ENCODE results near the gene TAF3.

TAF3 gene

DNA sequence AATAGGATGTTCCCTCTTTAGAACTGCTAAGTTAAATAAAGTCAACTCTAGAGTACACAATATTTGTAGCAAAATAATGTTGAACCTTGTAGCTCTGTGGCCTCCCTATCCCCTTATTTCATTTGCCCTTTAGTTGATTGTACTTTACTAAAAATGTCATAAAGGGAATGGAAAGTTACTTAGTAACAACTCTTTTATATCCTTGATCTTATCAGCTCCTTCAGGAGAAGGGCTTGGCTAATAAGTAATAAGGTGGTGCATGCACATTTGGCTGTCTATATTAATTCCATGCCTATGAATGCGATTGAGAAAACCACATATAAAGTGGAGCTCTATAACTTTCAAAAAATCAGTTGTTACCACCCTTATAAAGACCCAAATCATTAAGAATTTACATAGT is 194.7 kb downstream of the TAF3 start:
- Histone ChIP-seq H3K27ac (replicated peaks; ENCODE audit: low read length) (no peak overlapping the region), H2BK5ac (ENCODE audit: low read length) (no peak overlapping the region), H3K9me3 (replicated peaks in 1 of 2; ENCODE audit: control insufficient read depth in 2 of 2, insufficient read depth in 1 of 2, low read depth in 1 of 2, low read length in 2 of 2) (no peaks in the 10 kb centered on the region), H2AK5ac (ENCODE audit: low read depth, low read length) (no peak overlapping the region), H3K18ac (ENCODE audit: low read length) (no peak overlapping the region), H3K23ac (ENCODE audit: low read depth, low read length, poor library complexity) (no peak overlapping the region), H2AFZ (ENCODE audit: low read length) (no peak overlapping the region), H3K27me3 (ENCODE audit: control insufficient read depth in 3 of 3, insufficient read depth in 3 of 3, low read depth in 1 of 3, low read length in 3 of 3) (no peaks in the 10 kb centered on the region), H3K79me1 (ENCODE audit: low read depth, low read length) (no peaks in the 10 kb centered on the region), H2BK120ac (ENCODE audit: low read depth, low read length) (no peak overlapping the region), H3K9ac (ENCODE audit: low read depth, low read length, poor library complexity) (no peak overlapping the region), H2BK12ac (ENCODE audit: low read length) (no peak overlapping the region), H3K4me3 (ENCODE audit: low read length in 2 of 2) (no peak overlapping the region), H4K91ac (ENCODE audit: low read depth, low read length, poor library complexity) (no peak overlapping the region), H3K4me1 (ENCODE audit: control insufficient read depth in 2 of 2, insufficient read depth in 1 of 2, low read depth in 1 of 2, low read length in 2 of 2) (peaks cover 0 to 2% of the 10 kb centered on the region in 2 donors), H2BK15ac (ENCODE audit: low read length) (no peak overlapping the region), H4K8ac (ENCODE audit: low read depth, low read length) (no peak overlapping the region), H3K4me2 (ENCODE audit: insufficient read depth, low read length, poor library complexity, severe bottlenecking) (no peak overlapping the region), H3K4ac (ENCODE audit: low read length) (no peak overlapping the region), H3K14ac (ENCODE audit: low read length) (no peak overlapping the region), H3K36me3 (replicated peaks in 1 of 2; ENCODE audit: control insufficient read depth in 2 of 2, insufficient read depth in 2 of 2, low read length in 2 of 2) (peaks cover 3 to 54% of the 10 kb centered on the region in 2 donors)
- no peak for DNase-seq (ENCODE audit: low spot score)
- no CpG with 5 or more reads among the region's 1 CpG for WGBS, 2 donors (ENCODE audit: extremely low coverage in 2 of 2, insufficient read length in 2 of 2, insufficient replicate concordance in 1 of 2)

DNA sequence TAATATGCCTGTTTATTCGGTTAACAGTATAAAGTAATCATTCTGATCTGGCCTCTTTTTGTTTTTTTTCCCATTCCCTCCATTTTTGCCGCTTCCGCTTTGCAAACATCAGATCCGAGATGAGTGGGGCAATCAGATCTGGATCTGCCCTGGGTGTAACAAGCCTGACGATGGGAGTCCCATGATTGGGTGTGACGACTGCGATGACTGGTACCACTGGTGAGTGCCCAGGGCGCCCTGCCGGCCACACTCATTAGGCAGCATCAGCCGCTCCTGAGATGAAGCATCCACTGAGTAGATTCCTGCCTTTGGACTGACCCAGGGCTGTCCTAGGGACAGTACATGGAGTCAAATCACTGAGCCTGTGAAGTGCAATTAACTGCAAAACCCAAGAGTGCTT is 195.3 kb downstream of the TAF3 start:
- no peak overlapping the region for H4K8ac ChIP-seq (ENCODE audit: low read depth, low read length)
- no peak overlapping the region for H2AFZ ChIP-seq (ENCODE audit: low read length)
- no peak overlapping the region for H2BK120ac ChIP-seq (ENCODE audit: low read depth, low read length)
- no peak overlapping the region for H3K9ac ChIP-seq (ENCODE audit: low read depth, low read length, poor library complexity)
- H3K4ac ChIP-seq (ENCODE audit: low read length), result no peak overlapping the region
- no peak overlapping the region for H3K18ac ChIP-seq (ENCODE audit: low read length)
- no peak overlapping the region for H4K91ac ChIP-seq (ENCODE audit: low read depth, low read length, poor library complexity)
- no peaks in the 10 kb centered on the region for H3K9me3 ChIP-seq (replicated peaks in 1 of 2; ENCODE audit: control insufficient read depth in 2 of 2, insufficient read depth in 1 of 2, low read depth in 1 of 2, low read length in 2 of 2)
- DNase-seq (ENCODE audit: low spot score), result no peak
- WGBS, 2 donors (ENCODE audit: extremely low coverage in 2 of 2, insufficient read length in 2 of 2, insufficient replicate concordance in 1 of 2), result no CpG with 5 or more reads among the region's 10 CpGs
- H3K23ac ChIP-seq (ENCODE audit: low read depth, low read length, poor library complexity), result no peak overlapping the region
- H3K27ac ChIP-seq (replicated peaks; ENCODE audit: low read length), result no peak overlapping the region
- H2BK15ac ChIP-seq (ENCODE audit: low read length), result no peak overlapping the region
- H2BK5ac ChIP-seq (ENCODE audit: low read length), result no peak overlapping the region
- no peak overlapping the region for H3K4me3 ChIP-seq (ENCODE audit: low read length in 2 of 2)
- no peak overlapping the region for H2AK5ac ChIP-seq (ENCODE audit: low read depth, low read length)
- H3K79me1 ChIP-seq (ENCODE audit: low read depth, low read length), result no peaks in the 10 kb centered on the region
- H3K27me3 ChIP-seq (ENCODE audit: control insufficient read depth in 3 of 3, insufficient read depth in 3 of 3, low read depth in 1 of 3, low read length in 3 of 3), result no peaks in the 10 kb centered on the region
- H3K4me2 ChIP-seq (ENCODE audit: insufficient read depth, low read length, poor library complexity, severe bottlenecking), result no peak overlapping the region
- no peak overlapping the region for H3K14ac ChIP-seq (ENCODE audit: low read length)
- peaks cover 3 to 54% of the 10 kb centered on the region in 2 donors for H3K36me3 ChIP-seq (replicated peaks in 1 of 2; ENCODE audit: control insufficient read depth in 2 of 2, insufficient read depth in 2 of 2, low read length in 2 of 2)
- H2BK12ac ChIP-seq (ENCODE audit: low read length), result no peak overlapping the region
- peaks cover 0 to 2% of the 10 kb centered on the region in 2 donors for H3K4me1 ChIP-seq (ENCODE audit: control insufficient read depth in 2 of 2, insufficient read depth in 1 of 2, low read depth in 1 of 2, low read length in 2 of 2)

DNA sequence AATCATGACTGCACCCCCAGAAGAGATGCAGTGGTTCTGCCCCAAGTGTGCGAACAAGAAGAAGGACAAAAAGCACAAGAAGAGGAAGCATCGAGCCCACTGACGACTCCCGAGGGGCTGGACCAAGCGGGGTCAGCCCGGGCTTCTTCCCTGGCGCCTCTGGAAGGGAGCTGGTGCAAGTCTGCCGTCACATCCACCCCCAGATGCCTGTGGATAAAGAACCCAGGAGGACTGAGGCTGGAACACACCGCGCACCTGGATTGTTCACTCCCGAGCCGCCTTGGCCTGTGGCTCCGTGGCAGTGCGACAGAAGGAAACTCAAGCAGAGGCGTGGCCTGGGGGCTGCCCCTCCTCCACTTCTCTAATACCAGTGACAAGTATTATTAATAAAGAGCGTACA is 196.3 kb downstream of the TAF3 start:
- H3K9me3 ChIP-seq (replicated peaks in 1 of 2; ENCODE audit: control insufficient read depth in 2 of 2, insufficient read depth in 1 of 2, low read depth in 1 of 2, low read length in 2 of 2), result no peaks in the 10 kb centered on the region
- no peak overlapping the region for H2BK120ac ChIP-seq (ENCODE audit: low read depth, low read length)
- no peak overlapping the region for H3K4me3 ChIP-seq (ENCODE audit: low read length in 2 of 2)
- no peak overlapping the region for H2BK12ac ChIP-seq (ENCODE audit: low read length)
- no CpG with 5 or more reads among the region's 16 CpGs for WGBS, 2 donors (ENCODE audit: extremely low coverage in 2 of 2, insufficient read length in 2 of 2, insufficient replicate concordance in 1 of 2)
- peaks cover 3 to 49% of the 10 kb centered on the region in 2 donors for H3K36me3 ChIP-seq (replicated peaks in 1 of 2; ENCODE audit: control insufficient read depth in 2 of 2, insufficient read depth in 2 of 2, low read length in 2 of 2)
- H3K9ac ChIP-seq (ENCODE audit: low read depth, low read length, poor library complexity), result no peak overlapping the region
- no peak overlapping the region for H3K18ac ChIP-seq (ENCODE audit: low read length)
- no peak for DNase-seq (ENCODE audit: low spot score)
- H3K4ac ChIP-seq (ENCODE audit: low read length), result no peak overlapping the region
- no peak overlapping the region for H3K27ac ChIP-seq (replicated peaks; ENCODE audit: low read length)
- H3K4me1 ChIP-seq (ENCODE audit: control insufficient read depth in 2 of 2, insufficient read depth in 1 of 2, low read depth in 1 of 2, low read length in 2 of 2), result peaks cover 0 to 2% of the 10 kb centered on the region in 2 donors
- H3K79me1 ChIP-seq (ENCODE audit: low read depth, low read length), result no peaks in the 10 kb centered on the region
- no peak overlapping the region for H4K8ac ChIP-seq (ENCODE audit: low read depth, low read length)
- H3K4me2 ChIP-seq (ENCODE audit: insufficient read depth, low read length, poor library complexity, severe bottlenecking), result no peak overlapping the region
- no peak overlapping the region for H2BK5ac ChIP-seq (ENCODE audit: low read length)
- H3K14ac ChIP-seq (ENCODE audit: low read length), result no peak overlapping the region
- H2AFZ ChIP-seq (ENCODE audit: low read length), result no peak overlapping the region
- no peak overlapping the region for H4K91ac ChIP-seq (ENCODE audit: low read depth, low read length, poor library complexity)
- no peak overlapping the region for H2AK5ac ChIP-seq (ENCODE audit: low read depth, low read length)
- H2BK15ac ChIP-seq (ENCODE audit: low read length), result no peak overlapping the region
- no peak overlapping the region for H3K23ac ChIP-seq (ENCODE audit: low read depth, low read length, poor library complexity)
- no peaks in the 10 kb centered on the region for H3K27me3 ChIP-seq (ENCODE audit: control insufficient read depth in 3 of 3, insufficient read depth in 3 of 3, low read depth in 1 of 3, low read length in 3 of 3)

DNA sequence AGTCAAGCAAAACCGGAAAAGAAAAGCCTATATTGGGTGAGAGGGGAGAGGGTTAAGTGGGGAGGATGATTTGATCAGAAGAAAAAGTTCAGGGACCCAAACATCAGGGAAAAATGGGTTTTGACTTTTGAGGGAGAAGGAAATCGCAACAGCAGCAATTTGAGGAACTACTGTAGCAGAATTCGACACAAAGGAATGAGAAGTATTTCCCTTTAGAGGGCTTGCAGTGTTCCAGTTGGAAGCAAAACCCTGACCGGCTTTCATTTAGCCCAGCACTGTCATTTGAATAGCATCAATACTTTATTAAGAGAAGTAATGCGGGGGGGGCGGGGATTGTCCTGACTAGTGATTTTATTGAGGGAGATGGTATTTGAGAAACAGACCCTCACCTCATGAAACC is 199.0 kb downstream of the TAF3 start:
- no peak overlapping the region for H3K14ac ChIP-seq (ENCODE audit: low read length)
- H3K18ac ChIP-seq (ENCODE audit: low read length), result no peak overlapping the region
- no peak overlapping the region for H2AK5ac ChIP-seq (ENCODE audit: low read depth, low read length)
- H2BK5ac ChIP-seq (ENCODE audit: low read length), result no peak overlapping the region
- no peak overlapping the region for H3K4ac ChIP-seq (ENCODE audit: low read length)
- no peak overlapping the region for H3K4me2 ChIP-seq (ENCODE audit: insufficient read depth, low read length, poor library complexity, severe bottlenecking)
- no peak for DNase-seq (ENCODE audit: low spot score)
- H2AFZ ChIP-seq (ENCODE audit: low read length), result no peak overlapping the region
- no peak overlapping the region for H3K9ac ChIP-seq (ENCODE audit: low read depth, low read length, poor library complexity)
- no peak overlapping the region for H3K4me3 ChIP-seq (ENCODE audit: low read length in 2 of 2)
- no peaks in the 10 kb centered on the region for H3K9me3 ChIP-seq (replicated peaks in 1 of 2; ENCODE audit: control insufficient read depth in 2 of 2, insufficient read depth in 1 of 2, low read depth in 1 of 2, low read length in 2 of 2)
- no peaks in the 10 kb centered on the region for H3K27me3 ChIP-seq (ENCODE audit: control insufficient read depth in 3 of 3, insufficient read depth in 3 of 3, low read depth in 1 of 3, low read length in 3 of 3)
- no peak overlapping the region for H2BK120ac ChIP-seq (ENCODE audit: low read depth, low read length)
- H3K27ac ChIP-seq (replicated peaks; ENCODE audit: low read length), result no peak overlapping the region
- H2BK12ac ChIP-seq (ENCODE audit: low read length), result no peak overlapping the region
- H4K91ac ChIP-seq (ENCODE audit: low read depth, low read length, poor library complexity), result no peak overlapping the region
- H4K8ac ChIP-seq (ENCODE audit: low read depth, low read length), result no peak overlapping the region
- no peaks in the 10 kb centered on the region for H3K79me1 ChIP-seq (ENCODE audit: low read depth, low read length)
- H3K23ac ChIP-seq (ENCODE audit: low read depth, low read length, poor library complexity), result no peak overlapping the region
- peaks cover 2 to 27% of the 10 kb centered on the region in 2 donors for H3K36me3 ChIP-seq (replicated peaks in 1 of 2; ENCODE audit: control insufficient read depth in 2 of 2, insufficient read depth in 2 of 2, low read length in 2 of 2)
- peaks cover 0 to 2% of the 10 kb centered on the region in 2 donors for H3K4me1 ChIP-seq (ENCODE audit: control insufficient read depth in 2 of 2, insufficient read depth in 1 of 2, low read depth in 1 of 2, low read length in 2 of 2)
- H2BK15ac ChIP-seq (ENCODE audit: low read length), result no peak overlapping the region
- WGBS, 2 donors (ENCODE audit: extremely low coverage in 2 of 2, insufficient read length in 2 of 2, insufficient replicate concordance in 1 of 2), result no CpG with 5 or more reads among the region's 6 CpGs

Measured in neuronal stem cell (in vitro differentiated cells).